Measurements from ENCODE around the gene SIK3.

Gene SIK3

DNA sequence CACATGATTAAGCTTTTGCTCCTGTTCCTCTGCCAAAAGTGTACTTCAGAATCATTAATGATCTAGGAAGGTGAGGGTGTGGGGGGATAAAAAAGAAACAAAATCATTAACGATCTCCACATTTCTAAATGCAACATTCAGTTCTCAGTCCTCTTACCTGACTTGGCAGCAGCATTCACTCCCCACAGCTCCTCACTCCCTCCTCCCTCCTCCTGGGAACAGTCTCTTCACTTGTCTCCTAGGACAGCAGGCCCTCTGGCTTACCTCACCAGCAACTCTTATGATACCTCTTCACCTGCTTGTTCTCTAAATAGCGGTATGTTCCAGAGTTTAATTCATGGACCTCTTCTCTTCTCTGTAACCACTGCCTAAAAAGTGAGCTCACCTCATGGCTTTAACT, 204.3 kb downstream of the SIK3 start:
- Mint-ChIP-seq H3K4me1 (peaks cover 29% of the 10 kb centered on the region), H3K9me3 (no peaks in the 10 kb centered on the region), H3K27ac (peak overlapping the region; percentile 79), H3K4me3 (no peak overlapping the region), H3K36me3 (peaks cover 66% of the 10 kb centered on the region)
- ATAC-seq (no peak), DNase-seq (ENCODE audit: low spot score in 2 of 2) (no peak)

DNA sequence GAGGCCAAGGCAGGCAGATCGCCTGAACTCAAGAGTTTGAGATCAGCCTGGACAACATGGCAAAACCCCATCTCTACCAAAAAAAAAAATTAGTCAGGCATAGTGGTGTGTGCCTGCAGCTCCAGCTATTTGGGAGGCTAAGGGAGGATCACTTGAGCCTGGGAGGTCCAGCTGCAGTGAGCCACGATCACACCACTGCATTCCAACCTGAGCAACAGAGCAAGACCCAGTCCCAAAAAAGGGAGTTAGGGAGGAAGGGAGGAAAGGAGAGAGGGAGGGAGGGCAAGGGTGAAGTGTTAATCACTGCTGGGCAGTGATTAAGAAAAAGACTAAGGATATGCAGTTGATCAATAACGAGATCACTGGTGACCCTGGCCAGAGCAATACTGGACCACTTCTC, 204.8 kb downstream of the SIK3 start:
- no peaks in the 10 kb centered on the region for H3K9me3 Mint-ChIP-seq
- H3K4me3 Mint-ChIP-seq: no peak overlapping the region
- H3K27ac Mint-ChIP-seq: no peak overlapping the region
- DNase-seq (ENCODE audit: low spot score in 2 of 2) (no peak), ATAC-seq (no peak)
- H3K36me3 Mint-ChIP-seq: peaks cover 66% of the 10 kb centered on the region
- peaks cover 29% of the 10 kb centered on the region for H3K4me1 Mint-ChIP-seq

DNA sequence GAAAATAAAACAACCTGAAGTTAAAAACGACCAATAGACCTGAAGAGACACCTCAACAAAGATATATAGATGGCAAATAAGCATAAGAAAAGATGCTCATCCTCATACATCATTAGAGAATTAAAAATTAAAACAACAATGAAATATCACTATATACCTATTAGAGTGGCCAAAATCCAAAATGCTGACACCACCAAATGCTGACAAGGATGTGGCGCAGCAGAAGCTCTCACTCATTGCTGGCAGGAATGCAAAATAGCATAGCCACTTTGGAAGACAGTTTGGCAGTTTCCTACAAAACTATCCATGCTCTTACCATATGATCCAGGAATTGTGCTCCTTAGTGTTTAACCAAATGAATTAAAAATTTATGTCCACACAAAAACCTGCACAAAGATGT, 205.9 kb downstream of the SIK3 start:
- Mint-ChIP-seq H3K27ac (no peak overlapping the region), H3K4me1 (peaks cover 29% of the 10 kb centered on the region), H3K4me3 (no peak overlapping the region), H3K9me3 (no peaks in the 10 kb centered on the region), H3K36me3 (peaks cover 71% of the 10 kb centered on the region)
- ATAC-seq: no peak
- no peak for DNase-seq (ENCODE audit: low spot score in 2 of 2)

DNA sequence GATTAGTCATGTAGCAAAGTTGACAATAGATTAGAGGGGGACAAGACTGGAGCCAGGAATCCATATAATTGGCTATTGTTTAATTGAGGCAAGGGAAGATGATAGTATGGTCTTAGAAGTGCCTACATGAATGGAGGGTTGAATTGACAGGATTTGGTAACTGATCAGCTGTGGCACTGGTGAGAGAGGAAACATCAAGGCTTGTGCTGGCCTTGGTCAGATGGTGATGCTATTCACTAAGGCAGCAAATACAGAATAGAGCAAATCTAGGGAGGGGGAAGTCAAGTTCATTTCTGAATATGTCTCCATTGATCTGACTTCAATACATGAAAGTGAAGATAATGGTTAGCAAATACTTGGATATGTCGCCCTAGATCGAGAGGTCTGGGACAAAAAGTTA, 206.5 kb downstream of the SIK3 start:
- H3K4me3 Mint-ChIP-seq: no peak overlapping the region
- H3K9me3 Mint-ChIP-seq: no peaks in the 10 kb centered on the region
- DNase-seq (ENCODE audit: low spot score in 2 of 2) (no peak), ATAC-seq (no peak)
- H3K4me1 Mint-ChIP-seq: peaks cover 29% of the 10 kb centered on the region
- peaks cover 71% of the 10 kb centered on the region for H3K36me3 Mint-ChIP-seq
- H3K27ac Mint-ChIP-seq: peak overlapping the region; percentile 40

DNA sequence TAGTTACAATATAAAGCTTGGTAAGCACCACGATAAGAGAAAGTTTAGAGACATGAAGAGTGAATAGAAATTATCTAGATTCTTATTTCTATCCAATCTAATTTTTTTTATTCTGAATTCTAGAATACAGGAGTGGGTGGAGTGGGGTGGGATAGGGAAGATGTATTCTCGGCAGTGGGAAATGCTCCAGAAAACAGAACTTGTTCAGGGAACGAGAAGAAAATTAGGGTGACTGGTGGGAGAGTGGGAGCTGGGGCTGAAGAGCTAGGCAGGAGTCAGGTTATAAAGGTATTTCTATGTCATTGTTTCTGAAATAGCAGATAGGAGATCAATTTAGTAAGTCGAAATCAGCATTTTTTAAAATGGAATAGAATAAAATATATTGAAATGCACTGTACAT, 207.6 kb downstream of the SIK3 start:
- ATAC-seq (no peak), DNase-seq (ENCODE audit: low spot score in 2 of 2) (no peak)
- peaks cover 29% of the 10 kb centered on the region for H3K4me1 Mint-ChIP-seq
- H3K27ac Mint-ChIP-seq: peak overlapping the region; percentile 72
- no peaks in the 10 kb centered on the region for H3K9me3 Mint-ChIP-seq
- no peak overlapping the region for H3K4me3 Mint-ChIP-seq
- peaks cover 66% of the 10 kb centered on the region for H3K36me3 Mint-ChIP-seq

DNA sequence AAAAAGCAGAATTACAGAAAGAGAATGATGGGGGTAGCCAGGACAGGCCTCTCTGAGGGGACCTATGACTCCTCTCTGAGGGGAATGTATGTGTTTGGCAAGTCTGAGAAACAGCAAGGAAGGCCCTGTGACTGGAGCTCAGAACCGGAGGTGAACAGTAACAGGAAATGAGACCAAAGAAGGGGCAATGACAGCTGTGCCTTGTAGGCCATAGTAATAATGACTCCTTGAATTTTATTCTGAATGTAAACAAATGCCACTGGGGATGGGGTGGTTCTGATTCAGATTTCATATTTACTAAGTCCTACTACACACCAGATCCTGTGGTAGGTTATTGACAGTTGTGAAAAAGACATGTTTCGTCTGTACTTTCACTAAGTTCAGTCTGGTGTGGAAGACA, 208.0 kb downstream of the SIK3 start:
- ATAC-seq: peak; percentile 98
- Mint-ChIP-seq H3K36me3 (peaks cover 62% of the 10 kb centered on the region), H3K4me1 (peaks cover 27% of the 10 kb centered on the region), H3K27ac (peak overlapping the region; percentile 72), H3K4me3 (no peak overlapping the region), H3K9me3 (no peaks in the 10 kb centered on the region)
- no peak for DNase-seq (ENCODE audit: low spot score in 2 of 2)

DNA sequence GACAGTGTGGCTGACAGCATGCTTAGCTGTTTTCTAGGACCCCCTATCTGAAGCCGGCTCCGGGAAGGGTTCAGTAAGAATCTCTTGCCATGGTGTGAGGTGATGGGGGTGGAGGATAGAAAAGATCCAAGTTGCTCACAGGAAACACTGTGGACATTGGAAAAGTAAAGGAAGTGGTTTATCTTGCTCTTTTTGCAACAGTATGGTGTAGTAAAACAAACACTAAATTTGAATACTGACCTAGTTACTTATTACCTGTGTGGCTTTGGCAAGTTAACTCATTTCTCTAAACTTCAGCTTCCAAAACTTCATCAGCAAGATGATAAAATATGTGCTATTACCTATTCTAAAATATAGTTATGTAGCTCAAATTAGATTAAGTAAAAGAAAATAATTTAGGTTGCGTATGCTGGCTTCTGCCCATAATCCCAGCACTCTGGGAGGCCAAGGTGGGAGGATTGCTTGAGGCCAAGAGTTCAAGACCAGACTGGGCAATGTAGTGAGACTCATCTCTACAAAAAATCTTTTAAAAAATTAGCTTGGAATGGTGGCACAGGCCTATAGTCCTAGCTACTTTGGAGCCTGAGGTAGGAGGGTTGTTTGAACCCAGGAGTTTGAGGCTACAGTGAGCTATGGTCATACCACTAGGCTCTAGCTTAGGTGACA, 209.2 kb downstream of the SIK3 start:
- ATAC-seq (no peak), DNase-seq (ENCODE audit: low spot score in 2 of 2) (no peak)
- Mint-ChIP-seq H3K36me3 (peaks cover 61% of the 10 kb centered on the region), H3K27ac (no peak overlapping the region), H3K4me1 (peaks cover 22% of the 10 kb centered on the region), H3K4me3 (no peak overlapping the region), H3K9me3 (no peaks in the 10 kb centered on the region)

DNA sequence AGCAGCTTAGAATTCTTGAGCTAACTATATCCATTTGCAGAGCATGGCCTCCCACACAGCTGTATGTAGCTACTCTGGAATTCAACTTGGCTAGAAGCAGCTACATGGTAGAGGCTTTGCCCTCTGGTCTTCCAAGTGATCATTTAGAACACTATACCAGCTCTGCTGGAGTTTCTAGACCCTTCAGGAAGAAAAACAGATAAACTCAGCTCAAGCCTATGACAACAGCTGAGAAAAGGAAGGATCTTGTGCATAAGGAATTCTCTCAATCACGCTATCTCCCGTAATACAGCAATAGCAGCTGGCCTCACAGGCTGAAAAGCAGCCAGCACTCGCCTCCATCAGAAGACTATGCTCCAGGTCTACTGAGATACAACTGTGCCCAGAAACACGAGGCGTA, 210.2 kb downstream of the SIK3 start:
- H3K36me3 Mint-ChIP-seq: peaks cover 54% of the 10 kb centered on the region
- no peaks in the 10 kb centered on the region for H3K9me3 Mint-ChIP-seq
- ATAC-seq: no peak
- no peak overlapping the region for H3K4me3 Mint-ChIP-seq
- peak overlapping the region; percentile 77 for H3K27ac Mint-ChIP-seq
- DNase-seq (ENCODE audit: low spot score in 2 of 2): no peak
- peaks cover 22% of the 10 kb centered on the region for H3K4me1 Mint-ChIP-seq

DNA sequence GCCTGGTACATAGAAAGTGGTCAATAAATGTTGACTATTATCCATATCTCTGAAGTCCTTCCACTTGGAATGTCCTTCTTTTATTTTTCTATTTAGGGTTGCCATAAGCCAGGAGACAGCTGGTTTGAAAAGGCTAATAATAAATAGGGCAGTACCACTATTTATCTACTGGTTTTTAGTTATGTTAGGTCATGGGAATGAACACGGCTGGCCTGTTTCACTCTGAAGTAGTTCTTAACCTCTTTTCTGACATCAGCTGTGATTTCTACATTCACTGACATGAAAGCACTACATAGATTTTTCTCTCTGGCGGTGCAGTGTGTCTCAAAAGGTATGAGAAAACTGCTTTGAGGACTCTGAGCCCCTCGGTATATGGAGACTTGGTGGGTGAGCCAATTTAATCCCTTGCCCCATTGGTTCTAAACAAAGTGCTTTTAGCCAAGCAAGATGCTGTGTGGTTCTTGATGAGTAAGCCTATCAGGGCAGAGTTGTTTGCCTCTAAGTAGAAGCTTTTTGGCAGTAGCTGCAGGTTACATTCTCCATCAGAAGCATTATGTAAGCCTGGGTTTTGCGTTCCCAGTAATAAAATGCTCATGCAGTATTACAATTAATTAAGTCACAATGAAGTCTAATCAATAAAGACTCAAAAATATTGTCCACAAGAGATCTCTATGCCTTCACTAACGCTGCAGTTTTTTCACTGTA, 212.1 kb downstream of the SIK3 start:
- ATAC-seq (no peak), DNase-seq (ENCODE audit: low spot score in 2 of 2) (no peak)
- Mint-ChIP-seq H3K4me3 (no peak overlapping the region), H3K9me3 (no peaks in the 10 kb centered on the region), H3K36me3 (peaks cover 43% of the 10 kb centered on the region), H3K27ac (no peak overlapping the region), H3K4me1 (peaks cover 22% of the 10 kb centered on the region)

DNA sequence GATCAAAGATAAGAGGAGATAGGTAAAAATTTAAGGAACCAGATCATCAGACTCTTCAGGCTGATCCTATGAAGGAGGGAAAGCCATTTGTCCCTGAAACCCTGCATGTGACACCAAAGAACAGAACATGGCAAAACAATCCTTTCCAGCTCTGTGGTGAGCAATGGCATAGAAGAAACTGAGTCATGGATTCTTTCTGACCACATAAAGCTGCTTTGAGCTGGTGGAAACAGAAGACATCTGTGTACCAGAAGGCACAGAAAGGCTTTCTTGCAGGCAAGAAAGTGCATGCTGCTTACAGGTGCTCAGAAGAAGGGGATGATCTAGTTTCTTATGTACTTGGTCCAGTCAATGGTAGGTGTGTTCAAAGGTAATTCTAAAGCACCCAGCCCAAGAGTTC, 215.8 kb downstream of the SIK3 start:
- no peaks in the 10 kb centered on the region for H3K9me3 Mint-ChIP-seq
- no peak overlapping the region for H3K27ac Mint-ChIP-seq
- H3K36me3 Mint-ChIP-seq: peaks cover 50% of the 10 kb centered on the region
- DNase-seq (ENCODE audit: low spot score in 2 of 2): no peak
- peaks cover 26% of the 10 kb centered on the region for H3K4me1 Mint-ChIP-seq
- no peak overlapping the region for H3K4me3 Mint-ChIP-seq
- ATAC-seq: peak; percentile 97

DNA sequence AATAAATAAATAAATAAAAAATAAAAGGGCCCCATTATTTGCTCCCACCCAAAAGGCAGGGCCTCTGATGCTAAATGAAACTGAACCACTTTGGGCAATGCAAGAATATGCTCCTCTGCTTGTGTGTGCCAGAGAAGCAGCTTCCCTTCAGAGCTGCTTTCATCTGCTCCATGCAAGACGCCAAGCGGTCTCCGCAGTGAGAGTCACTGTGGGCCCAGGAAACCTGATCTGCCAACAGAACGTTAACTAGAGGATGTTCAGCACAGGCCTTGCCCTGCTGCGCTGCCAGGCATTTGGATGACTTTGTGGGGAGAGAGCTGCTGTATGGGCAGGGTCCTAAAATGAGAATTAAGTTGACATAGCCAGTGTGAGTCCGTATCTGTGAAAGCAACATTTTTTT, 217.1 kb downstream of the SIK3 start:
- ATAC-seq (no peak), DNase-seq (ENCODE audit: low spot score in 2 of 2) (no peak)
- Mint-ChIP-seq H3K36me3 (peaks cover 38% of the 10 kb centered on the region), H3K4me3 (no peak overlapping the region), H3K4me1 (peaks cover 26% of the 10 kb centered on the region), H3K27ac (no peak overlapping the region), H3K9me3 (no peaks in the 10 kb centered on the region)

DNA sequence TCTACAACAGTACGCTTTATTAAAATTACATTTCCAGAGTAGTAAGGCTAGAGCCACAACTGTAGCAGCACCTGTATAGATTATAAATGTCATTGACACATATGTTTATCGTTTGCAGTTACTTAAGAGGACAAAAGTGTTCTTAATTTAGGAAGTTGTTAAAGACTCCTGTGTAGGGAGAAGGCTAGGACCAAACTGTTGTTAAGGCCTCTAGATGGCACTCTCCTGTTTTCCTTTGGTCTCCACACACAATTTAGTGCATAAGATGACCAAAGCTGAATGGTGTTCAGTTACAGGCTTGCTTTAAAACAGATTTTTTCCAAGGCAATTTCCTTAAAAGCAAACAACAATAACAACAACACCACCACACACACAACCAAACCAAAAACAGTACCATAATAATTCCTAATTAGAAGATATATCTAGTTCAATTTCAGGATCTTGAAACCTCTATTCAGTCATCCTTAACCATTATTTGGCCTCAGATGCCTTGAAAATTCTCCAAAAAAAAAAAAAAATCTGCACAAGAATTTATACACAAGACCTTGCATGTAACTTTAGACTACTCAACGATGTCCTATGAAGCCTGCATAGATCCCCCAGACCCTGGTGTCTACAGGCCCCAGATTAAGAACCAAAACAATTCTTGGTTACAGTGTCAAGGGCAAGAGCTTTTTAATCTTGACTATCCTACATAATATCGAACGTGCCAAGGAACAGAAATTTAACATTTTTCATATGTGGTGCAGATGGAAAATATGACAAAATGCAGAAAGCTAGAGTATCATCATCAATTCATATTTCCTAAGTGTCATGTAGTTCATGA, 218.2 kb downstream of the SIK3 start:
- peaks cover 26% of the 10 kb centered on the region for H3K4me1 Mint-ChIP-seq
- H3K4me3 Mint-ChIP-seq: no peak overlapping the region
- ATAC-seq (peak; percentile 71), DNase-seq (ENCODE audit: low spot score in 2 of 2) (no peak)
- peak overlapping the region; percentile 29 for H3K27ac Mint-ChIP-seq
- H3K36me3 Mint-ChIP-seq: peaks cover 46% of the 10 kb centered on the region
- H3K9me3 Mint-ChIP-seq: no peaks in the 10 kb centered on the region

DNA sequence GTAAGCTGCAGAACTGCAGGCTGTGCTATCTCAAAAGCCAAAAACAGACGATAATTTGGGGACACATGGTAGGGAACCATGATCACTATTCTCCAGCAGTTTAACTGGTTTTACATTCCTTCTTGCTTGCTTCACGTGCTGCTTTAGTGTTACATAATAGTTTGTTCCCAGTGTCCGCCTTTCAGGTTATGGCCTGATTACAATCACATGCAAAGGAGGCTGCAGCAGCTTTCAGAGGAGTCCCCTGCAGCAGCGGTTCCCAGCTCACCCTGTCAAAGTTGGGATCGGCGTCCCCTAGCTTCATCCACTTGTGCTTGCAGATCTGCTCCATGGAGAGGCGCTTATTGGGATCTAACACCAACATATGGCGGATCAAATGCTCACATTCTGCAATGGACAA, 221.6 kb downstream of the SIK3 start:
- peak overlapping the region; percentile 75 for H3K27ac Mint-ChIP-seq
- DNase-seq (ENCODE audit: low spot score in 2 of 2): no peak
- H3K9me3 Mint-ChIP-seq: no peaks in the 10 kb centered on the region
- peaks cover 20% of the 10 kb centered on the region for H3K4me1 Mint-ChIP-seq
- H3K4me3 Mint-ChIP-seq: no peak overlapping the region
- no peak for ATAC-seq
- peaks cover 70% of the 10 kb centered on the region for H3K36me3 Mint-ChIP-seq

DNA sequence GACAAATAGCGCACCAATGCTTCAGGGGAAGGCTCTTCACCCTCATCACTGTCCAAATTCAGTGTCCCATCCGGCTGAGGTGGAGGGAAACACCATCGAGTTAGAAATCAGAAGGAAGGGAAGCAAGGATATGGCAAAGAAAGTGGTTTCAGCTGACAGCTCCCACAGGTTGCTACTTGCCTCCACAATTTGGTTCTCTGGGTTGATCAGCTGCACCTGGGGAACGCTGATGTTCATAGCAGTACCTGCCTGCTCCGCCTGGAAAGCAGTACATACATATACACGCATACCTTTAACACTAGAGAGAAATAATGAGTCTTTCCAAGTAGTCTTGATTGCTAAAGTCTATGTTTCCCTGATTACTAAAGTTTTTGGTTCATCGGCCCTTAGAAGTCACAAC, 223.0 kb downstream of the SIK3 start:
- peaks cover 71% of the 10 kb centered on the region for H3K36me3 Mint-ChIP-seq
- H3K9me3 Mint-ChIP-seq: no peaks in the 10 kb centered on the region
- H3K4me3 Mint-ChIP-seq: no peak overlapping the region
- DNase-seq (ENCODE audit: low spot score in 2 of 2) (no peak), ATAC-seq (no peak)
- peaks cover 30% of the 10 kb centered on the region for H3K4me1 Mint-ChIP-seq
- no peak overlapping the region for H3K27ac Mint-ChIP-seq

DNA sequence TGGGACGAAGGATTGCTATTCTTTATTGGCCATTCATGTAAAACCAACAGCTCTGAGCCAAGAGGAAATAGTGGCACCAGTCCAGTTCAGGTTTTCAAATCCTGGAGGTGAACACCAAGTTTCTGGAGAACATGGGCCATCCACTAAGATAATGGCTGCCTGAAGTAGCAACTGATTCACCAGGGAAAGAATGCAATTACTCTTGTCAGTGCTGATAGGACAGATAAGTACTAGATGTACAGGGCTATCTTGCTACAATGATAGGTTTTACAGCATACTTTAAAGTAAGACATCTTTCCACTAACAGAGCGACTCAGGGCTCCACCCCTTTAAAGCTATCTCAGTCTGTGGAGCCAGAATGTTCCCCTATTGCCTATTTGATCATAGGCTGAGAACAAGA, 224.0 kb downstream of the SIK3 start:
- Mint-ChIP-seq H3K36me3 (peaks cover 80% of the 10 kb centered on the region), H3K4me3 (no peak overlapping the region), H3K4me1 (peaks cover 31% of the 10 kb centered on the region), H3K27ac (no peak overlapping the region), H3K9me3 (no peaks in the 10 kb centered on the region)
- ATAC-seq (no peak), DNase-seq (ENCODE audit: low spot score in 2 of 2) (no peak)

DNA sequence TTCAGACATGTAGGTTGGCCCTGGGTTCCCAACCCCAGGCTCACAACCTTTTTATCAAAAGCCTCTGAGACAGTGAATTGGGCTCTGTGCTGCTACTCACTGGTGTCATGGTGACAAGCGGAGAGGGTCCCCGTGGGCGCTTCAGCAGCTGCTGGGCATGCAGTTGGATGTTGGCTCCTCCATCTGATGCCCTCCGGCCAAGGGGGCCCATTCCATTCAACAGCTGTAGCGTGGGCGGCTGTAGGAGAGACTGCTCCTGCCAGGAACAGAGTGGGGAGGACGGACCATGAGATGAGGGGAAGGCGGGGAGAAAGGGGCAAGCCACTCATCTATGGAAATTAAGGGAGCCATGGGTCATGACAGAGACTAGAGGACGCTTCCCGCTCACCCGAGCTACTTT, 224.8 kb downstream of the SIK3 start:
- Mint-ChIP-seq H3K9me3 (no peaks in the 10 kb centered on the region), H3K36me3 (peaks cover 80% of the 10 kb centered on the region), H3K4me1 (peaks cover 26% of the 10 kb centered on the region), H3K27ac (no peak overlapping the region), H3K4me3 (no peak overlapping the region)
- DNase-seq (ENCODE audit: low spot score in 2 of 2): no peak
- ATAC-seq: no peak

Measured in stimulated activated effector memory CD8-positive, alpha-beta T cell treated with anti-CD3 and anti-CD28 coated beads, Interleukin-12 subunit alpha, Interleukin-12 subunit beta, amount 100 ng/mL, for 72 hours (primary cell).